ENCODE measurements around the gene SRSF12. TPM values are rescaled to one million over a fixed set of nuclear protein-coding genes. Genes with fewer than 3 reads are reported as not detected.

The SRSF12 gene
- total RNA-seq, 6 experiments from 2014 or later: 0.22 to 0.78 (median 0.40) TPM; not detected in 2

GRCh38 chr6:89085409-89086205 is 32.3 kb downstream of the SRSF12 start:
- Histone ChIP-seq H3K36me3 (peaks cover 5 to 26% (median 13%) of the 10 kb centered on the region in 4 donors), H3K9me3 (no peaks in the 10 kb centered on the region), H3K27me3 (no peaks in the 10 kb centered on the region), H3K4me1 (peaks cover 0 to 16% (median 0%) of the 10 kb centered on the region in 4 donors), H3K27ac (no peak overlapping the region), H3K4me3 (no peak overlapping the region)
- ATAC-seq: no peak
- DNase-seq: no peak
- no peak for TF ChIP-seq CTCF (IDR thresholded peaks at IDR 0.05)
- peak; percentile 43 for TF ChIP-seq POLR2A (IDR thresholded peaks at IDR 0.05)
- WGBS (ENCODE audit: insufficient coverage, low coverage, low lambda C conversion rate, missing lambda C conversion rate): 90% methylated on average over 6 of the region's 12 CpGs
- intact Hi-C loops (cut with DNase I): no loop called here

- no peak for TF ChIP-seq CTCF (IDR thresholded peaks at IDR 0.05)
- TF ChIP-seq POLR2A (IDR thresholded peaks at IDR 0.05): no peak
- H3K27ac ChIP-seq: no peak overlapping the region
- 57% methylated on average over 3 of the region's 3 CpGs for WGBS (ENCODE audit: insufficient coverage, low coverage, low lambda C conversion rate, missing lambda C conversion rate)
- no peak for DNase-seq
- H3K9me3 ChIP-seq: no peaks in the 10 kb centered on the region
- H3K4me1 ChIP-seq: peaks cover 0 to 16% (median 0%) of the 10 kb centered on the region in 4 donors
- peaks cover 5 to 26% (median 13%) of the 10 kb centered on the region in 4 donors for H3K36me3 ChIP-seq
- no peak for ATAC-seq
- H3K27me3 ChIP-seq: no peaks in the 10 kb centered on the region
- H3K4me3 ChIP-seq: no peak overlapping the region
- intact Hi-C loops (cut with DNase I): no loop called here
Measured at GRCh38 chr6:89084954-89085353, 32.9 kb downstream of the SRSF12 start.

- intact Hi-C loops (cut with DNase I): no loop called here
- Histone ChIP-seq H3K27ac (peak overlapping the region in 2 of 3 donors; percentile 100), H3K4me3 (no peak overlapping the region), H3K36me3 (peaks cover 5 to 26% (median 13%) of the 10 kb centered on the region in 4 donors), H3K4me1 (peaks cover 0 to 16% (median 0%) of the 10 kb centered on the region in 4 donors), H3K9me3 (no peaks in the 10 kb centered on the region), H3K27me3 (no peaks in the 10 kb centered on the region)
- ATAC-seq (no peak), DNase-seq (no peak)
- TF ChIP-seq POLR2A (IDR thresholded peaks at IDR 0.05) (no peak), CTCF (IDR thresholded peaks at IDR 0.05) (no peak)
Measured at GRCh38 chr6:89084542-89084941, 33.3 kb downstream of the SRSF12 start.

GRCh38 chr6:89082486-89082891 is 35.4 kb downstream of the SRSF12 start:
- Histone ChIP-seq H3K27me3 (no peaks in the 10 kb centered on the region), H3K27ac (peak overlapping the region; percentile 100), H3K9me3 (no peaks in the 10 kb centered on the region), H3K36me3 (peaks cover 5 to 26% (median 13%) of the 10 kb centered on the region in 4 donors), H3K4me1 (peaks cover 0 to 16% (median 0%) of the 10 kb centered on the region in 4 donors), H3K4me3 (peak overlapping the region; percentile 77 to 81 (median 79))
- WGBS (ENCODE audit: insufficient coverage, low coverage, low lambda C conversion rate, missing lambda C conversion rate): 0% methylated on average over 9 of the region's 9 CpGs
- intact Hi-C loops (cut with DNase I): no loop called here
- ATAC-seq (no peak), DNase-seq (no peak)
- TF ChIP-seq CTCF (IDR thresholded peaks at IDR 0.05): no peak
- no peak for TF ChIP-seq POLR2A (IDR thresholded peaks at IDR 0.05)

Data from right lobe of liver (tissue), 6 donors.